Measurements from ENCODE around the gene TMEM134. TPM values are rescaled to one million over a fixed set of nuclear protein-coding genes. Genes with fewer than 3 reads are reported as not detected.
"Not testable (repeated sequence)": the region's sequence is repeated elsewhere in the genome, so short reads cannot be mapped to it uniquely, and the experiment has no call there.

The TMEM134 gene
- total and polyA plus RNA-seq, 7 donors: 54.6 to 137 (median 96.1) TPM

GRCh38 chr11:67484847-67485311 is 15.8 kb upstream of the TMEM134 start:
- no peaks in the 10 kb centered on the region for H3K27me3 ChIP-seq
- WGBS, 2 donors: 51 to 80% methylated on average over 11 of the region's 11 CpGs
- no peaks in the 10 kb centered on the region for H3K9me3 ChIP-seq
- DNase-seq: peak; percentile 68
- H3K27ac ChIP-seq: no peak overlapping the region
- peaks cover 0 to 37% (median 24%) of the 10 kb centered on the region in 4 donors for H3K4me1 ChIP-seq
- H3K36me3 ChIP-seq: peaks cover 3 to 29% (median 5%) of the 10 kb centered on the region in 4 donors
- intact Hi-C loops (cut with DNase I): loop anchor here (5.0 kb wide), 1 partner anchor 83 kb away; the partner anchor contains the start of genes PPP1CA and TBC1D10C
- TF ChIP-seq POLR2A (IDR thresholded peaks at IDR 0.05) (no peak), POLR2AphosphoS5 (IDR thresholded peaks at IDR 0.05) (no peak), EP300 (IDR thresholded peaks at IDR 0.05) (no peak), CTCF (IDR thresholded peaks at IDR 0.05) (no peak)
- H3K4me3 ChIP-seq: no peak overlapping the region

GRCh38 chr11:67483831-67484665 is 15.0 kb upstream of the TMEM134 start:
- no peak for DNase-seq
- 67 to 84% methylated on average over 16 of the region's 16 CpGs for WGBS, 2 donors
- Histone ChIP-seq H3K9me3 (no peaks in the 10 kb centered on the region), H3K27me3 (no peaks in the 10 kb centered on the region), H3K4me1 (peaks cover 0 to 37% (median 24%) of the 10 kb centered on the region in 4 donors), H3K36me3 (peaks cover 0 to 21% (median 0%) of the 10 kb centered on the region in 4 donors), H3K4me3 (peak overlapping the region; percentile 36 to 59 (median 51)), H3K27ac (peak overlapping the region; percentile 81 to 87 (median 82))
- intact Hi-C loops (cut with DNase I): loop anchor here (2.0 to 5.0 kb wide), 2 partner anchors 23 to 82 kb away; partner anchors contain the start of genes PPP1CA and TBC1D10C
- TF ChIP-seq POLR2AphosphoS5 (IDR thresholded peaks at IDR 0.05): no peak
- no peak for TF ChIP-seq CTCF (IDR thresholded peaks at IDR 0.05)
- TF ChIP-seq EP300 (IDR thresholded peaks at IDR 0.05): no peak
- no peak for TF ChIP-seq POLR2A (IDR thresholded peaks at IDR 0.05)

- intact Hi-C loops (cut with DNase I): loop anchor here (1.0 to 5.0 kb wide), 3 partner anchors 14 to 81 kb away; partner anchors contain the start of genes PPP1CA, TBC1D10C and TMEM134
- H3K27ac ChIP-seq: peak within 1 kb of the TSS; percentile 81 to 87 (median 82)
- peak within 1 kb of the TSS; percentile 36 to 59 (median 51) for H3K4me3 ChIP-seq
- peaks cover 0 to 14% (median 0%) of the 10 kb centered on the region in 4 donors for H3K36me3 ChIP-seq
- H3K4me1 ChIP-seq: peaks cover 0 to 37% (median 24%) of the 10 kb centered on the region in 4 donors
- H3K27me3 ChIP-seq: no peaks in the 10 kb centered on the region
- peak; percentile 99 for DNase-seq
- TF ChIP-seq EP300 (IDR thresholded peaks at IDR 0.05): no peak
- peak in 1 of 4 experiments; percentile 50 for TF ChIP-seq CTCF (IDR thresholded peaks at IDR 0.05)
- TF ChIP-seq POLR2A (IDR thresholded peaks at IDR 0.05): peak; percentile 42 to 56
- TF ChIP-seq POLR2AphosphoS5 (IDR thresholded peaks at IDR 0.05): peak; percentile 47 to 82 (median 73)
- WGBS, 2 donors: 9 to 12% methylated on average over 60 of the region's 60 CpGs
- no peaks in the 10 kb centered on the region for H3K9me3 ChIP-seq
Observed at GRCh38 chr11:67482827-67483798, 14.1 kb upstream of the TMEM134 start, which contains the start of gene AIP. AIP (plus strand) TSS chr11:67483026; CDS start chr11:67483159, 133 bp downstream.

- no peaks in the 10 kb centered on the region for H3K27me3 ChIP-seq
- H3K4me3 ChIP-seq: peak overlapping the region; percentile 36 to 59 (median 51)
- H3K9me3 ChIP-seq: no peaks in the 10 kb centered on the region
- peak overlapping the region; percentile 81 to 87 (median 82) for H3K27ac ChIP-seq
- H3K4me1 ChIP-seq: peaks cover 0 to 37% (median 24%) of the 10 kb centered on the region in 4 donors
- peaks cover 0 to 6% (median 0%) of the 10 kb centered on the region in 4 donors for H3K36me3 ChIP-seq
- TF ChIP-seq EP300 (IDR thresholded peaks at IDR 0.05): no peak
- TF ChIP-seq CTCF (IDR thresholded peaks at IDR 0.05): no peak
- TF ChIP-seq POLR2A (IDR thresholded peaks at IDR 0.05): no peak
- TF ChIP-seq POLR2AphosphoS5 (IDR thresholded peaks at IDR 0.05): no peak
- DNase-seq: no peak
- intact Hi-C loops (cut with DNase I): loop anchor here (1.0 to 5.0 kb wide), 3 partner anchors 13 to 80 kb away; partner anchors contain the start of genes PPP1CA, TBC1D10C and TMEM134
- WGBS, 2 donors: 29 to 41% methylated on average over 19 of the region's 19 CpGs
Observed at GRCh38 chr11:67482275-67482826, 13.3 kb upstream of the TMEM134 start.

GRCh38 chr11:67477344-67478050 is 8.4 kb upstream of the TMEM134 start:
- DNase-seq; H3K36me3 ChIP-seq; intact Hi-C loops (cut with DNase I); H3K9me3 ChIP-seq; H3K27me3 ChIP-seq; H3K27ac ChIP-seq; H3K4me3 ChIP-seq; H3K4me1 ChIP-seq: not testable (repeated sequence)
- 81 to 82% methylated on average over 14 of the region's 16 CpGs for WGBS, 2 donors

- intact Hi-C loops (cut with DNase I); H3K4me1 ChIP-seq; DNase-seq; H3K4me3 ChIP-seq; H3K27ac ChIP-seq; H3K9me3 ChIP-seq; H3K36me3 ChIP-seq; H3K27me3 ChIP-seq: not testable (repeated sequence)
- WGBS, 2 donors: 79 to 85% methylated on average over 10 of the region's 10 CpGs
Observed at GRCh38 chr11:67476692-67477091, 7.6 kb upstream of the TMEM134 start.

Measured in sigmoid colon (tissue), 7 donors.